GM23338 (cell line): ENCODE results near the gene CRYBG1. TPM values are rescaled to one million over a fixed set of nuclear protein-coding genes. Genes with fewer than 3 reads are reported as not detected.

Experiments
- ATAC-seq: fragments of 200-7000 bp; cut with Tn5 transposase; 3 replicates; pipeline ENCODE4 v1.9.1; 2020
- DNase-seq: peaks from one replicate; pipeline ENCODE4 v3.0.0-alpha.2; 2015; ENCODE audit warnings: low spot score
- H2AFZ ChIP-seq: fragments of 200-600 bp; sonication (generic); 2 replicates; pipeline ENCODE4 v1.8.0; 2016; ENCODE audit warnings: antibody characterized with exemption, mild to moderate bottlenecking, moderate library complexity
- H3F3A ChIP-seq: fragments of 200-600 bp; sonication (generic); replicated peaks from 2 replicates; pipeline ENCODE4 v1.8.0; 2017; ENCODE audit warnings: antibody characterized with exemption, mixed run types, low read depth
- H3K27ac ChIP-seq: fragments of 200-600 bp; sonication (generic); 2 replicates; pipeline ENCODE4 v1.6.1; 2016; ENCODE audit warnings: low read depth
- H3K27me3 ChIP-seq: fragments of 200-600 bp; sonication (generic); 2 replicates; pipeline ENCODE4 v1.8.0; 2016; ENCODE audit warnings: mild to moderate bottlenecking, mixed run types, moderate library complexity; ENCODE audit not compliant: insufficient read depth
- H3K36me3 ChIP-seq: fragments of 200-600 bp; sonication (generic); 2 replicates; pipeline ENCODE4 v1.8.0; 2016; ENCODE audit warnings: mild to moderate bottlenecking; ENCODE audit not compliant: insufficient read depth
- H3K4me1 ChIP-seq: fragments of 200-600 bp; sonication (generic); 2 replicates; pipeline ENCODE4 v1.8.0; 2016; ENCODE audit warnings: mild to moderate bottlenecking, moderate library complexity; ENCODE audit not compliant: insufficient read depth
- H3K4me2 ChIP-seq: fragments of 200-600 bp; sonication (generic); 2 replicates; pipeline ENCODE4 v1.7.1; 2017; ENCODE audit warnings: mixed run types
- H3K4me3 ChIP-seq: fragments of 200-600 bp; sonication (generic); 2 replicates; pipeline ENCODE4 v1.6.1; 2016; ENCODE audit warnings: mixed run types
- H3K79me2 ChIP-seq: fragments of 200-600 bp; sonication (generic); replicated peaks from 2 replicates; pipeline ENCODE4 v1.8.0; 2017; ENCODE audit warnings: mild to moderate bottlenecking; ENCODE audit not compliant: insufficient read depth
- H3K9me2 ChIP-seq: fragments of 200-600 bp; sonication (generic); 2 replicates; pipeline ENCODE4 v1.8.0; 2017; ENCODE audit not compliant: insufficient read depth
- H4K20me1 ChIP-seq: fragments of 200-600 bp; sonication (generic); replicated peaks from 2 replicates; pipeline ENCODE4 v1.8.0; 2017; ENCODE audit warnings: mild to moderate bottlenecking; ENCODE audit not compliant: insufficient read depth
- H3K27ac Mint-ChIP-seq: 2 replicates; pipeline ENCODE4 v1.8.0; 2020; ENCODE audit warnings: inconsistent platforms, mild to moderate bottlenecking, moderate library complexity, mixed read lengths
- H3K27me3 Mint-ChIP-seq: 3 replicates; pipeline ENCODE4 v1.8.0; 2022; ENCODE audit warnings: low read depth, mild to moderate bottlenecking, moderate library complexity, mixed read lengths, inconsistent platforms; ENCODE audit not compliant: insufficient read depth, poor library complexity
- H3K36me3 Mint-ChIP-seq: 3 replicates; pipeline ENCODE4 v1.8.0; 2021; ENCODE audit warnings: low read depth, mild to moderate bottlenecking, inconsistent platforms, moderate library complexity, mixed read lengths
- H3K4me1 Mint-ChIP-seq: 3 replicates; pipeline ENCODE4 v1.8.0; 2020; ENCODE audit warnings: mild to moderate bottlenecking, inconsistent platforms, mixed read lengths
- H3K4me3 Mint-ChIP-seq: 3 replicates; pipeline ENCODE4 v1.8.0; 2021; ENCODE audit warnings: moderate library complexity, mild to moderate bottlenecking, inconsistent platforms, mixed read lengths
- H3K9me3 Mint-ChIP-seq: 3 replicates; pipeline ENCODE4 v1.8.0; 2020; ENCODE audit warnings: moderate library complexity, mild to moderate bottlenecking, inconsistent platforms, mixed read lengths
- CREB1 ChIP-seq: fragments of 250-450 bp; sonication (Bioruptor Pico); IDR thresholded peaks from 2 replicates; pipeline ENCODE4 v1.5.0; 2020; ENCODE audit warnings: low read depth, mild to moderate bottlenecking, moderate library complexity
- EZH2 ChIP-seq: fragments of 200-600 bp; sonication (generic); IDR thresholded peaks from one replicate; pipeline ENCODE4 v1.8.0; 2017; ENCODE audit warnings: antibody characterized with exemption, mild to moderate bottlenecking, low read depth; ENCODE audit not compliant: unreplicated experiment
- EZH2phosphoT487 ChIP-seq: fragments of 200-600 bp; sonication (generic); IDR thresholded peaks from one replicate; pipeline ENCODE4 v1.8.1; 2018; ENCODE audit warnings: antibody characterized with exemption; ENCODE audit not compliant: unreplicated experiment
- JUNB ChIP-seq: IDR thresholded peaks from one replicate; pipeline ENCODE4 v1.6.1; 2016; ENCODE audit warnings: antibody characterized with exemption; ENCODE audit not compliant: unreplicated experiment
- NANOG ChIP-seq: IDR thresholded peaks from 2 replicates; pipeline ENCODE4 v1.6.1; 2016; ENCODE audit warnings: antibody characterized with exemption, borderline replicate concordance
- POLR2AphosphoS5 ChIP-seq: IDR thresholded peaks from 2 replicates; pipeline ENCODE4 v1.6.1; 2016; ENCODE audit warnings: antibody characterized with exemption, low read depth
- STAT1 ChIP-seq: IDR thresholded peaks from one replicate; pipeline ENCODE4 v1.6.1; 2016; ENCODE audit warnings: antibody characterized with exemption; ENCODE audit not compliant: unreplicated experiment
- ZNF114 ChIP-seq: fragments of 250-450 bp; sonication (Bioruptor Pico); IDR thresholded peaks from 2 replicates; pipeline ENCODE4 v1.5.0; 2020; ENCODE audit warnings: mild to moderate bottlenecking, moderate library complexity
- ZNF331 ChIP-seq: fragments of 250-450 bp; sonication (Bioruptor Pico); IDR thresholded peaks from 2 replicates; pipeline ENCODE4 v1.5.0; 2020; ENCODE audit warnings: low read depth, mild to moderate bottlenecking, moderate library complexity
- polyA plus RNA-seq: library from polyadenylated mRNA; unstranded; fragments of >200 nt; fragmentation: Nextera tagmentation; extraction: Ambion mirVana; gene quantifications from 2 replicates; pipeline ENCODE4 v1.2.1, GENCODE V29; 2016
- total RNA-seq: library from RNA; depleted of rRNA; stranded (reverse); fragments of >200 nt; shearing (Covaris generic); gene quantifications from 2 replicates; pipeline ENCODE4 v1.2.3, GENCODE V29; 2014
- TF ChIP-seq, protein P1 (sequence below), 2 experiments: fragments of 200-600 bp in 1 of 2; sonication (generic) in 1 of 2; conservative IDR thresholded peaks; 2 replicates each; pipeline versions ENCODE4 v1.5.1 to v1.6.1; 2016 to 2017; ENCODE audit warnings: antibody characterized with exemption in 2 of 2, low read depth in 2 of 2, mild to moderate bottlenecking in 2 of 2, moderate library complexity in 1 of 2
- TF ChIP-seq, protein P2 (sequence below): IDR thresholded peaks from one replicate; pipeline ENCODE4 v1.6.1; 2018; ENCODE audit warnings: antibody characterized with exemption; ENCODE audit not compliant: unreplicated experiment
- TF ChIP-seq, protein P3 (sequence below): IDR thresholded peaks from 2 replicates; pipeline ENCODE4 v1.6.1; 2016; ENCODE audit warnings: antibody characterized with exemption
- TF ChIP-seq, protein P4 (sequence below): fragments of 250-450 bp; sonication (Bioruptor Pico); IDR thresholded peaks from 2 replicates; pipeline ENCODE4 v1.5.0; 2020; ENCODE audit warnings: mild to moderate bottlenecking, moderate library complexity

The CRYBG1 gene
- total and polyA plus RNA-seq, 2 experiments from 2014 or later = 3.7 to 17.2 TPM

DNA sequence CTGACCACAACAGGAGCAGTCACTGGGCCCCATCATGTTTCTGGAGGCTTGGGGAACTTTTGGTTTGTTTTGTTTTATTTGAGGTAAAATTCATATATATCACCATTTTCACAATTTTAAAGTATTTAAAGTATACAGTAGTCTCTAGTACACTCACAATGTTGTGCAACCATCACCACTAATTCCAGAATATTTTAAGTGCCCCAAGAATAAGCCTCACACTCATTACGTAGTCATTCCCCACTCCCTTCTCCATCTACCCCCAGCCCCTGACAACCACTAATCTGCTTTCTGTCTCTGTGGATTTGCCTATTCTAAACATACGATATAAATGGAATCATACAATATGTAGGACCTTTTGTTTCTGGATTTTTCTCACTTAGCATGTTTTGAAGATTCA lies 239.8 kb downstream of the CRYBG1 start:
- no peak overlapping the region for H3K4me2 ChIP-seq
- H3K4me3 ChIP-seq = no peak overlapping the region
- no peaks in the 10 kb centered on the region; the same call in 1 of the 2 replicates for H3K36me3 ChIP-seq
- no peaks in the 10 kb centered on the region for H3K9me2 ChIP-seq
- H3K27ac Mint-ChIP-seq = no peak overlapping the region
- DNase-seq = no peak
- ATAC-seq = no peak
- H3K27me3 Mint-ChIP-seq = peaks cover 6% of the 10 kb centered on the region
- H3K4me1 Mint-ChIP-seq = no peaks in the 10 kb centered on the region
- H3K4me3 Mint-ChIP-seq = no peak overlapping the region
- no peaks in the 10 kb centered on the region for H3K4me1 ChIP-seq
- H3K27me3 ChIP-seq = no peaks in the 10 kb centered on the region
- no peaks in the 10 kb centered on the region for H3F3A ChIP-seq
- H3K36me3 Mint-ChIP-seq = peaks cover 50% of the 10 kb centered on the region
- no peak overlapping the region for H2AFZ ChIP-seq
- H3K27ac ChIP-seq = no peak overlapping the region
- no peaks in the 10 kb centered on the region for H3K79me2 ChIP-seq
- peaks cover 6% of the 10 kb centered on the region; the same call in 2 of the 3 replicates for H3K9me3 Mint-ChIP-seq
- TF ChIP-seq, protein P1, sequence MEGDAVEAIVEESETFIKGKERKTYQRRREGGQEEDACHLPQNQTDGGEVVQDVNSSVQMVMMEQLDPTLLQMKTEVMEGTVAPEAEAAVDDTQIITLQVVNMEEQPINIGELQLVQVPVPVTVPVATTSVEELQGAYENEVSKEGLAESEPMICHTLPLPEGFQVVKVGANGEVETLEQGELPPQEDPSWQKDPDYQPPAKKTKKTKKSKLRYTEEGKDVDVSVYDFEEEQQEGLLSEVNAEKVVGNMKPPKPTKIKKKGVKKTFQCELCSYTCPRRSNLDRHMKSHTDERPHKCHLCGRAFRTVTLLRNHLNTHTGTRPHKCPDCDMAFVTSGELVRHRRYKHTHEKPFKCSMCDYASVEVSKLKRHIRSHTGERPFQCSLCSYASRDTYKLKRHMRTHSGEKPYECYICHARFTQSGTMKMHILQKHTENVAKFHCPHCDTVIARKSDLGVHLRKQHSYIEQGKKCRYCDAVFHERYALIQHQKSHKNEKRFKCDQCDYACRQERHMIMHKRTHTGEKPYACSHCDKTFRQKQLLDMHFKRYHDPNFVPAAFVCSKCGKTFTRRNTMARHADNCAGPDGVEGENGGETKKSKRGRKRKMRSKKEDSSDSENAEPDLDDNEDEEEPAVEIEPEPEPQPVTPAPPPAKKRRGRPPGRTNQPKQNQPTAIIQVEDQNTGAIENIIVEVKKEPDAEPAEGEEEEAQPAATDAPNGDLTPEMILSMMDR (conservative IDR thresholded peaks at IDR 0.05; ENCODE audit: low read depth in 2 of 2) = no peak
- TF ChIP-seq ZNF114 (CRISPR knock-in tag) (no peak), JUNB (no peak), POLR2AphosphoS5 (no peak), STAT1 (no peak), EZH2phosphoT487 (no peak), NANOG (no peak), EZH2 (no peak), ZNF331 (CRISPR knock-in tag) (no peak), CREB1 (no peak)
- TF ChIP-seq, protein P2, sequence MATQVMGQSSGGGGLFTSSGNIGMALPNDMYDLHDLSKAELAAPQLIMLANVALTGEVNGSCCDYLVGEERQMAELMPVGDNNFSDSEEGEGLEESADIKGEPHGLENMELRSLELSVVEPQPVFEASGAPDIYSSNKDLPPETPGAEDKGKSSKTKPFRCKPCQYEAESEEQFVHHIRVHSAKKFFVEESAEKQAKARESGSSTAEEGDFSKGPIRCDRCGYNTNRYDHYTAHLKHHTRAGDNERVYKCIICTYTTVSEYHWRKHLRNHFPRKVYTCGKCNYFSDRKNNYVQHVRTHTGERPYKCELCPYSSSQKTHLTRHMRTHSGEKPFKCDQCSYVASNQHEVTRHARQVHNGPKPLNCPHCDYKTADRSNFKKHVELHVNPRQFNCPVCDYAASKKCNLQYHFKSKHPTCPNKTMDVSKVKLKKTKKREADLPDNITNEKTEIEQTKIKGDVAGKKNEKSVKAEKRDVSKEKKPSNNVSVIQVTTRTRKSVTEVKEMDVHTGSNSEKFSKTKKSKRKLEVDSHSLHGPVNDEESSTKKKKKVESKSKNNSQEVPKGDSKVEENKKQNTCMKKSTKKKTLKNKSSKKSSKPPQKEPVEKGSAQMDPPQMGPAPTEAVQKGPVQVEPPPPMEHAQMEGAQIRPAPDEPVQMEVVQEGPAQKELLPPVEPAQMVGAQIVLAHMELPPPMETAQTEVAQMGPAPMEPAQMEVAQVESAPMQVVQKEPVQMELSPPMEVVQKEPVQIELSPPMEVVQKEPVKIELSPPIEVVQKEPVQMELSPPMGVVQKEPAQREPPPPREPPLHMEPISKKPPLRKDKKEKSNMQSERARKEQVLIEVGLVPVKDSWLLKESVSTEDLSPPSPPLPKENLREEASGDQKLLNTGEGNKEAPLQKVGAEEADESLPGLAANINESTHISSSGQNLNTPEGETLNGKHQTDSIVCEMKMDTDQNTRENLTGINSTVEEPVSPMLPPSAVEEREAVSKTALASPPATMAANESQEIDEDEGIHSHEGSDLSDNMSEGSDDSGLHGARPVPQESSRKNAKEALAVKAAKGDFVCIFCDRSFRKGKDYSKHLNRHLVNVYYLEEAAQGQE = no peak
- TF ChIP-seq, protein P3, sequence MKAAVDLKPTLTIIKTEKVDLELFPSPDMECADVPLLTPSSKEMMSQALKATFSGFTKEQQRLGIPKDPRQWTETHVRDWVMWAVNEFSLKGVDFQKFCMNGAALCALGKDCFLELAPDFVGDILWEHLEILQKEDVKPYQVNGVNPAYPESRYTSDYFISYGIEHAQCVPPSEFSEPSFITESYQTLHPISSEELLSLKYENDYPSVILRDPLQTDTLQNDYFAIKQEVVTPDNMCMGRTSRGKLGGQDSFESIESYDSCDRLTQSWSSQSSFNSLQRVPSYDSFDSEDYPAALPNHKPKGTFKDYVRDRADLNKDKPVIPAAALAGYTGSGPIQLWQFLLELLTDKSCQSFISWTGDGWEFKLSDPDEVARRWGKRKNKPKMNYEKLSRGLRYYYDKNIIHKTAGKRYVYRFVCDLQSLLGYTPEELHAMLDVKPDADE = no peak
- TF ChIP-seq, protein P4, sequence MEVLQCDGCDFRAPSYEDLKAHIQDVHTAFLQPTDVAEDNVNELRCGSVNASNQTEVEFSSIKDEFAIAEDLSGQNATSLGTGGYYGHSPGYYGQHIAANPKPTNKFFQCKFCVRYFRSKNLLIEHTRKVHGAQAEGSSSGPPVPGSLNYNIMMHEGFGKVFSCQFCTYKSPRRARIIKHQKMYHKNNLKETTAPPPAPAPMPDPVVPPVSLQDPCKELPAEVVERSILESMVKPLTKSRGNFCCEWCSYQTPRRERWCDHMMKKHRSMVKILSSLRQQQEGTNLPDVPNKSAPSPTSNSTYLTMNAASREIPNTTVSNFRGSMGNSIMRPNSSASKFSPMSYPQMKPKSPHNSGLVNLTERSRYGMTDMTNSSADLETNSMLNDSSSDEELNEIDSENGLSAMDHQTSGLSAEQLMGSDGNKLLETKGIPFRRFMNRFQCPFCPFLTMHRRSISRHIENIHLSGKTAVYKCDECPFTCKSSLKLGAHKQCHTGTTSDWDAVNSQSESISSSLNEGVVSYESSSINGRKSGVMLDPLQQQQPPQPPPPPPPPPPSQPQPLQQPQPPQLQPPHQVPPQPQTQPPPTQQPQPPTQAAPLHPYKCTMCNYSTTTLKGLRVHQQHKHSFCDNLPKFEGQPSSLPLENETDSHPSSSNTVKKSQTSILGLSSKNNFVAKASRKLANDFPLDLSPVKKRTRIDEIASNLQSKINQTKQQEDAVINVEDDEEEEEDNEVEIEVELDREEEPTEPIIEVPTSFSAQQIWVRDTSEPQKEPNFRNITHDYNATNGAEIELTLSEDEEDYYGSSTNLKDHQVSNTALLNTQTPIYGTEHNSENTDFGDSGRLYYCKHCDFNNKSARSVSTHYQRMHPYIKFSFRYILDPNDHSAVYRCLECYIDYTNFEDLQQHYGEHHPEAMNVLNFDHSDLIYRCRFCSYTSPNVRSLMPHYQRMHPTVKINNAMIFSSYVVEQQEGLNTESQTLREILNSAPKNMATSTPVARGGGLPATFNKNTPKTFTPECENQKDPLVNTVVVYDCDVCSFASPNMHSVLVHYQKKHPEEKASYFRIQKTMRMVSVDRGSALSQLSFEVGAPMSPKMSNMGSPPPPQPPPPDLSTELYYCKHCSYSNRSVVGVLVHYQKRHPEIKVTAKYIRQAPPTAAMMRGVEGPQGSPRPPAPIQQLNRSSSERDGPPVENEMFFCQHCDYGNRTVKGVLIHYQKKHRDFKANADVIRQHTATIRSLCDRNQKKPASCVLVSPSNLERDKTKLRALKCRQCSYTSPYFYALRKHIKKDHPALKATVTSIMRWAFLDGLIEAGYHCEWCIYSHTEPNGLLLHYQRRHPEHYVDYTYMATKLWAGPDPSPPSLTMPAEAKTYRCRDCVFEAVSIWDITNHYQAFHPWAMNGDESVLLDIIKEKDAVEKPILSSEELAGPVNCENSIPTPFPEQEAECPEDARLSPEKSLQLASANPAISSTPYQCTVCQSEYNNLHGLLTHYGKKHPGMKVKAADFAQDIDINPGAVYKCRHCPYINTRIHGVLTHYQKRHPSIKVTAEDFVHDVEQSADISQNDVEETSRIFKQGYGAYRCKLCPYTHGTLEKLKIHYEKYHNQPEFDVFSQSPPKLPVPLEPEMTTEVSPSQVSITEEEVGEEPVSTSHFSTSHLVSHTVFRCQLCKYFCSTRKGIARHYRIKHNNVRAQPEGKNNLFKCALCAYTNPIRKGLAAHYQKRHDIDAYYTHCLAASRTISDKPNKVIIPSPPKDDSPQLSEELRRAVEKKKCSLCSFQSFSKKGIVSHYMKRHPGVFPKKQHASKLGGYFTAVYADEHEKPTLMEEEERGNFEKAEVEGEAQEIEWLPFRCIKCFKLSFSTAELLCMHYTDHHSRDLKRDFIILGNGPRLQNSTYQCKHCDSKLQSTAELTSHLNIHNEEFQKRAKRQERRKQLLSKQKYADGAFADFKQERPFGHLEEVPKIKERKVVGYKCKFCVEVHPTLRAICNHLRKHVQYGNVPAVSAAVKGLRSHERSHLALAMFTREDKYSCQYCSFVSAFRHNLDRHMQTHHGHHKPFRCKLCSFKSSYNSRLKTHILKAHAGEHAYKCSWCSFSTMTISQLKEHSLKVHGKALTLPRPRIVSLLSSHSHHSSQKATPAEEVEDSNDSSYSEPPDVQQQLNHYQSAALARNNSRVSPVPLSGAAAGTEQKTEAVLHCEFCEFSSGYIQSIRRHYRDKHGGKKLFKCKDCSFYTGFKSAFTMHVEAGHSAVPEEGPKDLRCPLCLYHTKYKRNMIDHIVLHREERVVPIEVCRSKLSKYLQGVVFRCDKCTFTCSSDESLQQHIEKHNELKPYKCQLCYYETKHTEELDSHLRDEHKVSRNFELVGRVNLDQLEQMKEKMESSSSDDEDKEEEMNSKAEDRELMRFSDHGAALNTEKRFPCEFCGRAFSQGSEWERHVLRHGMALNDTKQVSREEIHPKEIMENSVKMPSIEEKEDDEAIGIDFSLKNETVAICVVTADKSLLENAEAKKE = no peak
- no peaks in the 10 kb centered on the region for H4K20me1 ChIP-seq
